ENCODE measurements around the gene ARAP1.

Gene ARAP1

DNA sequence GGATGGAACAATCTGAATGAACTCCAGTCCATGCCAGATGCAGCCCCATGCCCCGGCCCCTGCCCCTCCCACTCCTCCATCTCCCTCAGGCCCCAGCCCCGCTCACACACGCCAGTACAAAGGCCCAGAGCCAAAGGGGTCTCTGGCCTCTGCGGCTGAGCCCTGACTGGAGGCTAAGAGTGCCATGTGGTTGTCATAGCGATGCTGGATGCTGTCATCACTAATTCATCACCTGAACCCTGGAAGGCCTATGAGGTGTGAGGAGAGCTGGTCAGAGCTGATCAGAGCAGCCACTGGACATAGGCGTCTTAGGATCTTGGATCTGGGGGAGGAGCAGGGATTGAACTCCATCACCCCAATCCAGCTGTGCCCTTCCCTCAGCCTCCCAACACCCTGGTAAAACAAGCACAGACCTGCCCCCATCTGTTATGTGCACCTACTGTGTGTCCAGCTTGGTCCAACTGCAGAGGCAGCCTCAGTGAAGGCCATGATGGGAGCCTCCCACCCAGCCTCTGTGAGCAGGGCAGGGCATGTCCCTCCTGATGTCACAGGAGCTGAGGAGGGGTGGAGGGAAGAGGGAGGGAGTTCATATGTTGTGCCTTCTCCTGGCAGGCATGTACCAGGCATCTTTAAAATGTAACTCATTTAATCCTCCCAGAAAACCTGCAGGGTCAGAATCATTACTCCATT is 94.7 kb downstream of the ARAP1 start:
- H3K27me3 Mint-ChIP-seq (ENCODE audit: low read depth) = peaks cover 9% of the 10 kb centered on the region
- no peaks in the 10 kb centered on the region for H3K36me3 Mint-ChIP-seq (ENCODE audit: low read depth)
- H3K4me1 Mint-ChIP-seq (ENCODE audit: low read depth) = no peaks in the 10 kb centered on the region
- no peak overlapping the region for H3K27ac Mint-ChIP-seq
- no peak overlapping the region for H3K4me3 Mint-ChIP-seq
- H3K9me3 Mint-ChIP-seq = no peaks in the 10 kb centered on the region

DNA sequence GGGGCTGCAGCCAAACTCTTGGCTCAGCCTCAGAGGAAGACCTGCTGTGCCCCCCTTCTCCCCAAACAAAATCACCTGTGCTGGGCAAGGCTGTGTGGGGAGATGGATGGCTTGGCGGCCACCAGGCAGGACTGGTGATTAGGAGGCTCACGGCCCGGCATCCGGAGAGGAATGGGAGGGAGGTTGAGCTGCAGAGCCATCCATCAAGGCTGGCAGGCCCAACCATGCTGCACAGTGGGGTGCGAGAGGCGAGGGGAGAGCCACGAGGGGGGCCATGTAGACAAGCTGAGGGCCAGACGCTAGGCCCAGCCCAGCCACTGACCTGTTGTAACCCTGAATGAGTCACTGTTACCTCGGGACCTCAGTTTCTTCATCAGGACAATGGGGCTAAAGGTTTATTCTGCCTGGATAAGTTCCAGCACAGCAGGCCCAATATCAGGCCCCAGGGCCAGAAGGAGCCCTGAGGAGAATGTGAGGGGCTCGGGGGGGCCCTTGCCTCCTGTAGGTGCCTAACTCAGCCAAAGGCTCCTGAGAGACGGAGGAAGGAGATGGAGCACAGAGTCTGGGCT is 96.2 kb downstream of the ARAP1 start:
- Mint-ChIP-seq H3K4me1 (ENCODE audit: low read depth) (no peaks in the 10 kb centered on the region), H3K9me3 (no peaks in the 10 kb centered on the region), H3K36me3 (ENCODE audit: low read depth) (no peaks in the 10 kb centered on the region), H3K27me3 (ENCODE audit: low read depth) (peaks cover 4% of the 10 kb centered on the region), H3K27ac (no peak overlapping the region), H3K4me3 (no peak overlapping the region)

DNA sequence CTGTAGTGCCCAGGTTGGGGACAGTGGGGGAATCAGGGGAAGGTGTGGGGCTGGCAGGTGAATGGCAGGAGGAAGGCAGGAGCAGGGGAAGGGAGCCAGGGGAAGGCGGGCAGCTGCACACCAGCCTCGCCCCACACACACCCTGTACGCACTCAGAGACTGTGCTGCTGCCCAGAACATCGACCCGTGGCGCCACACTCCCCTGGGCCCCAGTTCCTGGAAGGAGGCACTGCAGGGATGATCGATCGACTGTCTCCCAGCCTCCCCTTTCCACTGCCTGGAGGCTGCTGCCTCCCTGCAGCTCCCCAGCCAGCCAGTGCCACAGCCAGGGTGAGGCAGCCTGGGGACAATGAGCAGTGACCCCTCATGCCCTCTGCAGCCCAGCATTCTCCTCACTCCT is 97.2 kb downstream of the ARAP1 start:
- H3K27me3 Mint-ChIP-seq (ENCODE audit: low read depth) = no peaks in the 10 kb centered on the region
- H3K4me3 Mint-ChIP-seq = no peak overlapping the region
- no peaks in the 10 kb centered on the region for H3K4me1 Mint-ChIP-seq (ENCODE audit: low read depth)
- H3K9me3 Mint-ChIP-seq = no peaks in the 10 kb centered on the region
- no peaks in the 10 kb centered on the region for H3K36me3 Mint-ChIP-seq (ENCODE audit: low read depth)
- H3K27ac Mint-ChIP-seq = no peak overlapping the region

DNA sequence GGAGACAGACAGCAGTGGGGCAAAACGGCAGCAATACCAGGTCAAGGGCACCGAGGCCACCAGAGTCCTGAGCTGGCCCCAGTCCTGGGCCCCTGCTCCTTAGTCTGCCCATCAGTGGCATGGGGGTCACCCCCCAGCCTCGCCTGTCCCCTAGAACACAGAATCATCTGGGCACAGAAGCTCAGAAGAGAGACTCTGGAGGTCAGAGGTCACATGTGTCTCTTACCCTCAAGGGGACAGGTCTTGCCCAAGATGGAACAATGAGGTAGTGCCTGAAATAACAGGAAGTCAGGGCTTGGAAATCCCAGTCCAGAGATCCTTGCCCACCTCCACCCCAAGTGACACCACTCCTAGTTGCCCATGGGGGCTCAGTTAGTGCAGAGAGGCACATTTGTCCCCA is 98.6 kb downstream of the ARAP1 start:
- Mint-ChIP-seq H3K9me3 (no peaks in the 10 kb centered on the region), H3K27ac (no peak overlapping the region), H3K4me1 (ENCODE audit: low read depth) (no peaks in the 10 kb centered on the region), H3K36me3 (ENCODE audit: low read depth) (no peaks in the 10 kb centered on the region), H3K4me3 (no peak overlapping the region), H3K27me3 (ENCODE audit: low read depth) (no peaks in the 10 kb centered on the region)

DNA sequence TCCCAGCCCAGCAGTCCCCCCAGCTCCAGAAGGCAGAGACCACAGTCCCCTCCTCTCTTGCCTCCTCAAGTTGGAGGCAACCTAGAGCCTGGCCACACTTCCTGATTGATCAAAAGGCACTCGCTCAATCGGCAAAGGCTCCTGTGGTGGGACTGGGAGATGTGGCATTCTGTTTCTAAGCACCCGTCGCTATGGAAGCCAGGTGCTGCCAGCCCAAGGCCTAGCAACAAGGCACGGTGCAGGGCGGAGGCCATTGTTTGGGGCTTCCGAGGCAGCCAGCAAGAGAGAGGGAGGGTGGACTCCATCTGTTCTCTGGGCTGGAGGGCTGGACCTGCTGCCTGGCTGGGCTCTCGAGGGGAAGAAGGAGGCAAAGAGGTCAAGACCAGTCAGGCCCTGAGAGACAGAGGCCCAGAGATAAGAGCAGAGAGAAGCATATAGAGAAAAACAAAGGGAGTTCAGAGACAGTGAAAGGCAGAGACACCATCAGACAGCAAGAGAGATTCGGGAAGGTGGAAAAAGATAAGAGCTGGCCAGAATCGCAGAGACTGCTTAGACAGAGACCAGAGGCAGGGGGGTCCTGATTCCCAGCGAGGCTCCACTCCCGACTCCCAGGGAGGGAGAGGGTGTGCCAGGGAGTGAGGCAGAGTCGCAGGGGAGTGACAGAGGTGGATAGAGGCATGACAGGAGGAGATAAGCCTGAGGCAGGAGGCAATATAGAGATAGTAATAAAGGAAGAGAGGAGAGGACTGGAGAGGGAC is 99.2 kb downstream of the ARAP1 start:
- no peak overlapping the region for H3K27ac Mint-ChIP-seq
- H3K36me3 Mint-ChIP-seq (ENCODE audit: low read depth) = no peaks in the 10 kb centered on the region
- no peaks in the 10 kb centered on the region for H3K9me3 Mint-ChIP-seq
- H3K4me1 Mint-ChIP-seq (ENCODE audit: low read depth) = no peaks in the 10 kb centered on the region
- no peaks in the 10 kb centered on the region for H3K27me3 Mint-ChIP-seq (ENCODE audit: low read depth)
- no peak overlapping the region for H3K4me3 Mint-ChIP-seq

DNA sequence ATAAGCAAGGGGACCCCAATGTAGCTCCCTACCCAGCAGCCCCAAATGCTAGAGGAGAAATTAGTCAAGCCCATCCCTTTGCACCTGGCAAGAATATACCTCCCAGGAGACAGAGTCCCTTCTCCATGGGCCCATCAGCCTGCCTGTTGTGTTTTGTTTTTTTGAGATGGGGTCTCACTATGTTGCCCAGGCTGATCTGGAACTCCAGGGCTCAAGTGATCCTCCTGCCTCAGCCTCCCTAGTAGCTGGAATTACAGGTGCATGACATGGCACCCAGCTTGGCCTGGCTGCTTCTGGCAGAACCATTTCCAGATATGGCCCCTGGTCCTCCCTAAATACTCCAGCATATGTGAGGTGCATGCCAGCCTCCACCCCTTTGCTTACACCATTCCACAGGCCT is 100.1 kb downstream of the ARAP1 start:
- Mint-ChIP-seq H3K4me1 (ENCODE audit: low read depth) (no peaks in the 10 kb centered on the region), H3K27ac (no peak overlapping the region), H3K27me3 (ENCODE audit: low read depth) (no peaks in the 10 kb centered on the region), H3K4me3 (no peak overlapping the region), H3K36me3 (ENCODE audit: low read depth) (no peaks in the 10 kb centered on the region), H3K9me3 (no peaks in the 10 kb centered on the region)

DNA sequence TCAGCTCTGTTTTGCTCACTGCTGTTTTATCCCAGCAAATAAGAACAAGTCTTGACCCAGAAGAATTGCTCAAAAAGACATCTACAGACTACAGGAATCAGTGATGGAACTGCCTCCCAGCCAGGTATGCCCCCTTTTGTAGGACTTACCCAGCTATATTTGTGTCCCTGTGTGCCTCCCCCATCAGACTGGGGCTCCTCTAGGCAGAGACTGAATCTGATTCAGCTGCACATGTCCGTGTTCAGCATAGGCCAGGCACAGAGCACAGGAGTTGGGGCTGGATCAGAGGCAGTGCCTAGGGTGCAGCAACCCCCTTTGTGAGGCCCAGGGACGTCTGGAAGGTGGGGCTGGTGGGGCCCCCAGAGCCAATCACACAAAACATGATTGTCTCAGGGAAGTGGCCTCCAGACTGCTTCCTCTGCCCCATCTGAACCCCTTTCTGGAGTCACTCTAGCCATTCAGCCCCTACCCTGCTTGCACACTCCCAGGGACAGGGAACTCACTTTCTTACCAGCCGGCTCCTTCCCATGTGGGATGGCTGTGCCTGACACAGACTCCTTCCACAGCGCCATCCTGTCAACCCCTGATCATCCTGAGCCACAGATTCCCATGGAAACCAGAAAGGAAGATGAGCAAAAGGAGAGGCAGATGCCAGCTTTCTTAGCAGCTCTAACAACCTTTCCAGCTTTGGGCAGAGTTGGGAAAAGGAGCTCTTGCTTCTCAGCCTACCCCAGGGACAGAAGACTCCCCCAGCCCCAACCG is 102.8 kb downstream of the ARAP1 start:
- H3K9me3 Mint-ChIP-seq = no peaks in the 10 kb centered on the region
- H3K27me3 Mint-ChIP-seq (ENCODE audit: low read depth) = peaks cover 6% of the 10 kb centered on the region
- no peak overlapping the region for H3K27ac Mint-ChIP-seq
- no peaks in the 10 kb centered on the region for H3K4me1 Mint-ChIP-seq (ENCODE audit: low read depth)
- no peaks in the 10 kb centered on the region for H3K36me3 Mint-ChIP-seq (ENCODE audit: low read depth)
- H3K4me3 Mint-ChIP-seq = no peak overlapping the region

DNA sequence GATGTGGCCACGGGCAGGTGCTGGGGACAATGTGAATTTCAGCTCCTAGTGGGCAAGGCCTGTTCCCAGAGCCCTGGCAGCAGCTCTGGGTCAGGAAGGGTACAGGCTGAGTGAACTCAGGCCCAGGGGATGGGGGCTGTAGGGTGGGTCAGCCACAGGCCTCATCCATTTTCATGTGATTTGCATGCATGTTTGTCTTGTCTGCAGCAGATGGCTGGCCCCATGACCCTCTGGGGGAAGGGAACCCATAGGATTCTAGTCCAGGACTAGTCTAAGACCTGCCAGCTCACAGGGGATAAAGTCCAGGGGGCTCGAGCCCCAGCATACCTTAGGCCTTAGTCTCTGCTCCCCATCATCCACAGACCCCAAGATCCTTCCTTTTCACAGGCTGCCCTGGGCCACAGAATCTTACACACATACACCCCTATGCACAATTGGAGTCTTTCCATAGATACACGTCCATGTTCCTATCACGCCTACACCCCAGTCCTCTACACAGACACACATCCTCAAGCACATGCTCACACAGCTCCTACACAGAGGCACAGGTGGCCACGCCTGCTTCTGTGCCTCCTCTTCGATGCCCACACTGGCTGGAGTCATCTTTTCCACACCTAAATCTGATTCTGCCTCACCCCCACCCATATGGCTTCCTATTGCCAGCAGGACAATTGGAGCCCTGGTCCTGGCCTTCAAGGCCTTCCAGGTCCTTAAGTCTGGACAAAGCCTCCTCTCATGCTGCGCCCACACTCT is 103.6 kb downstream of the ARAP1 start:
- H3K4me1 Mint-ChIP-seq (ENCODE audit: low read depth) = peaks cover 2% of the 10 kb centered on the region
- no peak overlapping the region for H3K4me3 Mint-ChIP-seq
- peaks cover 14% of the 10 kb centered on the region for H3K27me3 Mint-ChIP-seq (ENCODE audit: low read depth)
- H3K27ac Mint-ChIP-seq = no peak overlapping the region
- H3K9me3 Mint-ChIP-seq = no peaks in the 10 kb centered on the region
- no peaks in the 10 kb centered on the region for H3K36me3 Mint-ChIP-seq (ENCODE audit: low read depth)

DNA sequence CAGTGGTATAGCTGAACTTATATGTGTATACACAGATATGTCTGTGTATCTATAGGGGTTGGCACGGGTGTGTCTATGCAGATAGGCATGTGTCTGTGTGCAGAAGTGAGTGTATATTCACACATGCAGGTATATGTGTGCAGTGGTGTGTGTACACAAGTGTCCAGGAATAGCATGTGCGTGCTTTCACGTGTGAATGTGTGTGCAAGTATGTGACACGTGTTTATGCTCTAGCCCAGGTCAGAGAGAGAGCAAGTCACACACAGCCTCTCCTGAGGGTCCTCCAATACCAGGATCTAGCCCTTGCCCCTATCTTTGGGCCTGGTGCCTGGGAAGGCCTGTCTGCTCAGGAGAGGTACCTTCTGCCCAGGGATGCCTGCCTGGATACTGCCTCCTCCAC is 104.3 kb downstream of the ARAP1 start:
- Mint-ChIP-seq H3K36me3 (ENCODE audit: low read depth) (no peaks in the 10 kb centered on the region), H3K4me3 (no peak overlapping the region), H3K27me3 (ENCODE audit: low read depth) (peaks cover 15% of the 10 kb centered on the region), H3K27ac (no peak overlapping the region), H3K9me3 (no peaks in the 10 kb centered on the region), H3K4me1 (ENCODE audit: low read depth) (peaks cover 2% of the 10 kb centered on the region)

DNA sequence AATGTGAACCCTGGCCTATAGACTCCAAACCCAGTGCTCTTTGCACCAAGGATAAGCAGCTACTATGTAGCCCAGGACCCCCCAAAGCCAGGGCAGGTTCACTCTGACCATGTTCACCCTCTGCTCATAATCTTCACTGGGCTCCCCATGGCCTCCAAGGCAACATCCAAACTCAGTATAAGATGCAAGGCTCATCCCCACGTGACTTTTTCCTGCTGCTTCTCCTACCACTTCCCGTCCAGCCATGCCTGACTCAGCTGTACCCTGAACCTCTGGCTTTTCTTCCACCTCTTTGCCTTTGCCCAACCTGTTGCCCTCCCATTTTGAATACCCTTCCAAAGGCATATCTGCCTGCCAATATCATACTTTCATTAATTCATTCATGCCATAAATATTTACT is 105.7 kb downstream of the ARAP1 start:
- no peaks in the 10 kb centered on the region for H3K36me3 Mint-ChIP-seq (ENCODE audit: low read depth)
- no peak overlapping the region for H3K4me3 Mint-ChIP-seq
- peaks cover 15% of the 10 kb centered on the region for H3K27me3 Mint-ChIP-seq (ENCODE audit: low read depth)
- H3K27ac Mint-ChIP-seq = no peak overlapping the region
- no peaks in the 10 kb centered on the region for H3K9me3 Mint-ChIP-seq
- H3K4me1 Mint-ChIP-seq (ENCODE audit: low read depth) = peaks cover 2% of the 10 kb centered on the region

DNA sequence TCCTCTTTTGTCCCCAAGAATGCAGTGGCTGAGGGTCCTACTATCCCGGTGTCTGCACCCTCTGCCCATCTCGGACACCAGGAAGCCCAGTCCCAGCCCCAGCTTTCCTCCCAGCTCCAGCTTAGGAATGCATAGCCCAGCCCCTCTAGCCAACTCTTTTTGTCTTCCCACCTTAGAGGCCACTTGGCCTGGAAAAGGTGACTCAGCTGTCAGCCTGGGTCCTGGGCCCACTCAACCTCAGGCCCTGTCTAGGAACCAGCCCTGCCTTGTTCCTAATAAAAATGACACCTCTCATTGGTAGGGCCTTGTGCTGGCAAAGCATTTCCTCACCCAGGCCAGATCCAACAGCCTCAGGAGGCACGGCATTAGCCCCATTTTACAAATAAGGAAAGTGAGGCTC is 106.2 kb downstream of the ARAP1 start:
- H3K4me3 Mint-ChIP-seq = no peak overlapping the region
- H3K4me1 Mint-ChIP-seq (ENCODE audit: low read depth) = peaks cover 2% of the 10 kb centered on the region
- H3K27me3 Mint-ChIP-seq (ENCODE audit: low read depth) = peaks cover 15% of the 10 kb centered on the region
- H3K36me3 Mint-ChIP-seq (ENCODE audit: low read depth) = no peaks in the 10 kb centered on the region
- H3K9me3 Mint-ChIP-seq = no peaks in the 10 kb centered on the region
- H3K27ac Mint-ChIP-seq = no peak overlapping the region

DNA sequence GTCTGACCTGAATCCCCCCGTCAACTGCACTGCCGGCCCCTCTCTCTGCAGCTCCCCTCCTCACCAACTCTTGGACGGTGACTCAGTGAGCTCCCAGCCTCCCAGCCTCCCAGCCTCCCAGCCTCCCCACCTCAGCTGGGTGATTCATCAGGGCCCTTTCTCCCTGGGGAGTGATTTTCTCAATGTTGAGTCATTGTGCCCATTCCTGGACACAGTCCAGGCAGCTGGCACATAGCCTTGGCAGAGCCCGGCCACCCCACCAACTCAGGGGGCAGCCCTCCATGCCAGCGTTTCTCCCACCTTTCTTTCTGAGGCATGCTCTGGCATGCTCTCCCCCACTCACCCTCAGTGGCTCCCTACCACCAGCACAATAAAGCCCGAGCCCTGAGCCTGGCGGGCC is 108.7 kb downstream of the ARAP1 start:
- H3K4me3 Mint-ChIP-seq = peak overlapping the region; percentile 52
- no peak overlapping the region for H3K27ac Mint-ChIP-seq
- H3K27me3 Mint-ChIP-seq (ENCODE audit: low read depth) = peaks cover 15% of the 10 kb centered on the region
- H3K9me3 Mint-ChIP-seq = no peaks in the 10 kb centered on the region
- no peaks in the 10 kb centered on the region for H3K36me3 Mint-ChIP-seq (ENCODE audit: low read depth)
- peaks cover 2% of the 10 kb centered on the region for H3K4me1 Mint-ChIP-seq (ENCODE audit: low read depth)

DNA sequence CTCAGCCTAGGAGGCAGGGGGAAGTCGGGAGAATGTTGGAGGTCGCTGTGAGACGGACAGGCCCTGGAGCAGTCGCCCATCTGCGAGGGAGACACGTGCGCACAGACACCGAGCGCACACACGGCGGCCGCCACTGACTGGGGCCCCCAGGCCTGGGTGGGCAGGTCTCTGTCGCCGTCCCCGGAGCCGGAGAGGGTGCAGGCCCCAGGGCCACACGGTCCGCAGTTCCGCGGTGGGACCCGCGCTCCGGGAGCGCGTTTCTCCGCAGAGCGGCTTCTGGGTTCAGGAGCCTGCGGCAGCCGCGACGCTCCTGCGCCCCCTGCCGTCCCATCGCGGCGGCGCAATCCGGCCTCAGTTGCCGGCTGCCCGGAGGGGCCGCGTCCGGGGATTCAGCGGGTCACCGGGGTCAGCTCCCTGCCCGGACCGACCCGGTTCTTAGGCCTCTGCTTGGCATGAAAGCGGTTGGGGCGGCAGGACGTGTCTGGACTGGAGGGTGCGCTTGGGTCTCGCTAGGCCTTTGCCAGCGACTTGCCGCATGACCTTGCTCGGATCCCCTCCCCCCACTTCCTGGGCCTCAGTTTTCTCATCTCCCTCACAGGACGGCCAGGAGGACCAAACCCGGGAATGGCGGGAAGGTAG is 109.2 kb downstream of the ARAP1 start:
- H3K4me1 Mint-ChIP-seq (ENCODE audit: low read depth) = peaks cover 2% of the 10 kb centered on the region
- no peaks in the 10 kb centered on the region for H3K36me3 Mint-ChIP-seq (ENCODE audit: low read depth)
- H3K27me3 Mint-ChIP-seq (ENCODE audit: low read depth) = peaks cover 15% of the 10 kb centered on the region
- H3K4me3 Mint-ChIP-seq = no peak overlapping the region
- H3K27ac Mint-ChIP-seq = no peak overlapping the region
- H3K9me3 Mint-ChIP-seq = no peaks in the 10 kb centered on the region
